Measurements from ENCODE around the gene MDFIC2.

DNA sequence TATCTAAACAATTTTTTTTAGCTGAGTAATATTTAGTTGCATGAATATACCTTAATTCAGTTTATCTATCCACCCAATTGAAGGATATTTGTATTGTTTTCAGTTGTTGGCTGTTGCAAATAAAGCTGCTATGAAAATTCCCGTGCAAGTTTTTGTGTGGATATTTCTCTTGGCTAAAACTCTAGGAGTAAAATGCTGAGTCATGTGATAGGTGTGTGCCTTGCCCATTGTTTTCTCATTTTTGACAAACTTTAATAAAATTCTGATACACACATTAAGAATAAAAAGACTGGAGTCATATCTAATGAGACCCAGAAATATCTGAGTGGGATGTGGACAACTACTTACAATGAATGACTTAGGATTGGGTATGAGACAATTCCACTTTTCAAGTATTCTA, 78.6 kb downstream of the MDFIC2 start:
- TF ChIP-seq, protein P1, sequence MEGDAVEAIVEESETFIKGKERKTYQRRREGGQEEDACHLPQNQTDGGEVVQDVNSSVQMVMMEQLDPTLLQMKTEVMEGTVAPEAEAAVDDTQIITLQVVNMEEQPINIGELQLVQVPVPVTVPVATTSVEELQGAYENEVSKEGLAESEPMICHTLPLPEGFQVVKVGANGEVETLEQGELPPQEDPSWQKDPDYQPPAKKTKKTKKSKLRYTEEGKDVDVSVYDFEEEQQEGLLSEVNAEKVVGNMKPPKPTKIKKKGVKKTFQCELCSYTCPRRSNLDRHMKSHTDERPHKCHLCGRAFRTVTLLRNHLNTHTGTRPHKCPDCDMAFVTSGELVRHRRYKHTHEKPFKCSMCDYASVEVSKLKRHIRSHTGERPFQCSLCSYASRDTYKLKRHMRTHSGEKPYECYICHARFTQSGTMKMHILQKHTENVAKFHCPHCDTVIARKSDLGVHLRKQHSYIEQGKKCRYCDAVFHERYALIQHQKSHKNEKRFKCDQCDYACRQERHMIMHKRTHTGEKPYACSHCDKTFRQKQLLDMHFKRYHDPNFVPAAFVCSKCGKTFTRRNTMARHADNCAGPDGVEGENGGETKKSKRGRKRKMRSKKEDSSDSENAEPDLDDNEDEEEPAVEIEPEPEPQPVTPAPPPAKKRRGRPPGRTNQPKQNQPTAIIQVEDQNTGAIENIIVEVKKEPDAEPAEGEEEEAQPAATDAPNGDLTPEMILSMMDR (conservative IDR thresholded peaks at IDR 0.05; ENCODE audit: low read depth in 2 of 2): no peak
- no peak for TF ChIP-seq EZH2phosphoT487 (IDR thresholded peaks at IDR 0.05; ENCODE audit: unreplicated experiment)
- TF ChIP-seq POLR2AphosphoS5 (IDR thresholded peaks at IDR 0.05; ENCODE audit: low read depth): no peak
- no peak for TF ChIP-seq EZH2 (IDR thresholded peaks at IDR 0.05; ENCODE audit: low read depth, unreplicated experiment)
- TF ChIP-seq, protein P2, sequence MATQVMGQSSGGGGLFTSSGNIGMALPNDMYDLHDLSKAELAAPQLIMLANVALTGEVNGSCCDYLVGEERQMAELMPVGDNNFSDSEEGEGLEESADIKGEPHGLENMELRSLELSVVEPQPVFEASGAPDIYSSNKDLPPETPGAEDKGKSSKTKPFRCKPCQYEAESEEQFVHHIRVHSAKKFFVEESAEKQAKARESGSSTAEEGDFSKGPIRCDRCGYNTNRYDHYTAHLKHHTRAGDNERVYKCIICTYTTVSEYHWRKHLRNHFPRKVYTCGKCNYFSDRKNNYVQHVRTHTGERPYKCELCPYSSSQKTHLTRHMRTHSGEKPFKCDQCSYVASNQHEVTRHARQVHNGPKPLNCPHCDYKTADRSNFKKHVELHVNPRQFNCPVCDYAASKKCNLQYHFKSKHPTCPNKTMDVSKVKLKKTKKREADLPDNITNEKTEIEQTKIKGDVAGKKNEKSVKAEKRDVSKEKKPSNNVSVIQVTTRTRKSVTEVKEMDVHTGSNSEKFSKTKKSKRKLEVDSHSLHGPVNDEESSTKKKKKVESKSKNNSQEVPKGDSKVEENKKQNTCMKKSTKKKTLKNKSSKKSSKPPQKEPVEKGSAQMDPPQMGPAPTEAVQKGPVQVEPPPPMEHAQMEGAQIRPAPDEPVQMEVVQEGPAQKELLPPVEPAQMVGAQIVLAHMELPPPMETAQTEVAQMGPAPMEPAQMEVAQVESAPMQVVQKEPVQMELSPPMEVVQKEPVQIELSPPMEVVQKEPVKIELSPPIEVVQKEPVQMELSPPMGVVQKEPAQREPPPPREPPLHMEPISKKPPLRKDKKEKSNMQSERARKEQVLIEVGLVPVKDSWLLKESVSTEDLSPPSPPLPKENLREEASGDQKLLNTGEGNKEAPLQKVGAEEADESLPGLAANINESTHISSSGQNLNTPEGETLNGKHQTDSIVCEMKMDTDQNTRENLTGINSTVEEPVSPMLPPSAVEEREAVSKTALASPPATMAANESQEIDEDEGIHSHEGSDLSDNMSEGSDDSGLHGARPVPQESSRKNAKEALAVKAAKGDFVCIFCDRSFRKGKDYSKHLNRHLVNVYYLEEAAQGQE (IDR thresholded peaks at IDR 0.05; ENCODE audit: unreplicated experiment): no peak
- TF ChIP-seq CREB1 (CRISPR knock-in tag; IDR thresholded peaks at IDR 0.05; ENCODE audit: low read depth): no peak
- TF ChIP-seq, protein P3, sequence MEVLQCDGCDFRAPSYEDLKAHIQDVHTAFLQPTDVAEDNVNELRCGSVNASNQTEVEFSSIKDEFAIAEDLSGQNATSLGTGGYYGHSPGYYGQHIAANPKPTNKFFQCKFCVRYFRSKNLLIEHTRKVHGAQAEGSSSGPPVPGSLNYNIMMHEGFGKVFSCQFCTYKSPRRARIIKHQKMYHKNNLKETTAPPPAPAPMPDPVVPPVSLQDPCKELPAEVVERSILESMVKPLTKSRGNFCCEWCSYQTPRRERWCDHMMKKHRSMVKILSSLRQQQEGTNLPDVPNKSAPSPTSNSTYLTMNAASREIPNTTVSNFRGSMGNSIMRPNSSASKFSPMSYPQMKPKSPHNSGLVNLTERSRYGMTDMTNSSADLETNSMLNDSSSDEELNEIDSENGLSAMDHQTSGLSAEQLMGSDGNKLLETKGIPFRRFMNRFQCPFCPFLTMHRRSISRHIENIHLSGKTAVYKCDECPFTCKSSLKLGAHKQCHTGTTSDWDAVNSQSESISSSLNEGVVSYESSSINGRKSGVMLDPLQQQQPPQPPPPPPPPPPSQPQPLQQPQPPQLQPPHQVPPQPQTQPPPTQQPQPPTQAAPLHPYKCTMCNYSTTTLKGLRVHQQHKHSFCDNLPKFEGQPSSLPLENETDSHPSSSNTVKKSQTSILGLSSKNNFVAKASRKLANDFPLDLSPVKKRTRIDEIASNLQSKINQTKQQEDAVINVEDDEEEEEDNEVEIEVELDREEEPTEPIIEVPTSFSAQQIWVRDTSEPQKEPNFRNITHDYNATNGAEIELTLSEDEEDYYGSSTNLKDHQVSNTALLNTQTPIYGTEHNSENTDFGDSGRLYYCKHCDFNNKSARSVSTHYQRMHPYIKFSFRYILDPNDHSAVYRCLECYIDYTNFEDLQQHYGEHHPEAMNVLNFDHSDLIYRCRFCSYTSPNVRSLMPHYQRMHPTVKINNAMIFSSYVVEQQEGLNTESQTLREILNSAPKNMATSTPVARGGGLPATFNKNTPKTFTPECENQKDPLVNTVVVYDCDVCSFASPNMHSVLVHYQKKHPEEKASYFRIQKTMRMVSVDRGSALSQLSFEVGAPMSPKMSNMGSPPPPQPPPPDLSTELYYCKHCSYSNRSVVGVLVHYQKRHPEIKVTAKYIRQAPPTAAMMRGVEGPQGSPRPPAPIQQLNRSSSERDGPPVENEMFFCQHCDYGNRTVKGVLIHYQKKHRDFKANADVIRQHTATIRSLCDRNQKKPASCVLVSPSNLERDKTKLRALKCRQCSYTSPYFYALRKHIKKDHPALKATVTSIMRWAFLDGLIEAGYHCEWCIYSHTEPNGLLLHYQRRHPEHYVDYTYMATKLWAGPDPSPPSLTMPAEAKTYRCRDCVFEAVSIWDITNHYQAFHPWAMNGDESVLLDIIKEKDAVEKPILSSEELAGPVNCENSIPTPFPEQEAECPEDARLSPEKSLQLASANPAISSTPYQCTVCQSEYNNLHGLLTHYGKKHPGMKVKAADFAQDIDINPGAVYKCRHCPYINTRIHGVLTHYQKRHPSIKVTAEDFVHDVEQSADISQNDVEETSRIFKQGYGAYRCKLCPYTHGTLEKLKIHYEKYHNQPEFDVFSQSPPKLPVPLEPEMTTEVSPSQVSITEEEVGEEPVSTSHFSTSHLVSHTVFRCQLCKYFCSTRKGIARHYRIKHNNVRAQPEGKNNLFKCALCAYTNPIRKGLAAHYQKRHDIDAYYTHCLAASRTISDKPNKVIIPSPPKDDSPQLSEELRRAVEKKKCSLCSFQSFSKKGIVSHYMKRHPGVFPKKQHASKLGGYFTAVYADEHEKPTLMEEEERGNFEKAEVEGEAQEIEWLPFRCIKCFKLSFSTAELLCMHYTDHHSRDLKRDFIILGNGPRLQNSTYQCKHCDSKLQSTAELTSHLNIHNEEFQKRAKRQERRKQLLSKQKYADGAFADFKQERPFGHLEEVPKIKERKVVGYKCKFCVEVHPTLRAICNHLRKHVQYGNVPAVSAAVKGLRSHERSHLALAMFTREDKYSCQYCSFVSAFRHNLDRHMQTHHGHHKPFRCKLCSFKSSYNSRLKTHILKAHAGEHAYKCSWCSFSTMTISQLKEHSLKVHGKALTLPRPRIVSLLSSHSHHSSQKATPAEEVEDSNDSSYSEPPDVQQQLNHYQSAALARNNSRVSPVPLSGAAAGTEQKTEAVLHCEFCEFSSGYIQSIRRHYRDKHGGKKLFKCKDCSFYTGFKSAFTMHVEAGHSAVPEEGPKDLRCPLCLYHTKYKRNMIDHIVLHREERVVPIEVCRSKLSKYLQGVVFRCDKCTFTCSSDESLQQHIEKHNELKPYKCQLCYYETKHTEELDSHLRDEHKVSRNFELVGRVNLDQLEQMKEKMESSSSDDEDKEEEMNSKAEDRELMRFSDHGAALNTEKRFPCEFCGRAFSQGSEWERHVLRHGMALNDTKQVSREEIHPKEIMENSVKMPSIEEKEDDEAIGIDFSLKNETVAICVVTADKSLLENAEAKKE (CRISPR knock-in tag; IDR thresholded peaks at IDR 0.05): no peak
- no peak for TF ChIP-seq JUNB (IDR thresholded peaks at IDR 0.05; ENCODE audit: unreplicated experiment)
- no peak for TF ChIP-seq STAT1 (IDR thresholded peaks at IDR 0.05; ENCODE audit: unreplicated experiment)
- TF ChIP-seq NANOG (IDR thresholded peaks at IDR 0.05; ENCODE audit: borderline replicate concordance): no peak
